H1 (cell line): ENCODE measurements around the gene P3H1. TPM values are rescaled to one million over a fixed set of nuclear protein-coding genes. Genes with fewer than 3 reads are reported as not detected.
A peak's percentile ranks its signal among the peaks of the same experiment; 100 is the strongest.

Experiments
- CTCF ChIA-PET: fragments of 300-600 bp; sonication (Branson Sonifier 250); formaldehyde crosslinking; loops from one replicate; lab custom pipeline; 2021; ENCODE audit not compliant: partially characterized antibody; lab: Charles Lee
- POLR2A ChIA-PET: fragments of 300-600 bp; sonication (Branson Sonifier 250); formaldehyde crosslinking; loops from one replicate; lab custom pipeline; 2021; ENCODE audit warnings: inconsistent platforms; ENCODE audit not compliant: partially characterized antibody; lab: Charles Lee
- DNase-seq, 2 experiments: peaks; one replicate each; pipeline versions ENCODE4 v3.0.0 to v3.0.0-alpha.2; 2010 to 2022; ENCODE audit warnings: low spot score in 2 of 2, low read depth in 1 of 2, mixed read lengths in 1 of 2
- FAIRE-seq: peaks from 2 replicates; lab custom pipeline; 2011; peaks lifted over from hg19 to GRCh38; lab: Jason Lieb, UNC
- H2AFZ ChIP-seq: 2 replicates; pipeline ENCODE4 v1.8.1; 2012; ENCODE audit warnings: low read length, inconsistent platforms
- H2AK5ac ChIP-seq: 2 replicates; pipeline ENCODE4 v1.6.1; 2013; ENCODE audit warnings: low read depth, low read length
- H2BK120ac ChIP-seq: replicated peaks from 2 replicates; pipeline ENCODE3; 2013; ENCODE audit warnings: low read depth, low read length, inconsistent platforms
- H2BK12ac ChIP-seq: 2 replicates; pipeline ENCODE4 v1.6.1; 2013; ENCODE audit warnings: low read depth, low read length
- H2BK15ac ChIP-seq: 2 replicates; pipeline ENCODE4 v1.6.1; 2013; ENCODE audit warnings: low read length
- H2BK20ac ChIP-seq: 2 replicates; pipeline ENCODE4 v1.6.1; 2013; ENCODE audit warnings: low read length
- H2BK5ac ChIP-seq: 2 replicates; pipeline ENCODE4 v1.6.1; 2013; ENCODE audit warnings: low read depth, low read length
- H3K14ac ChIP-seq: 2 replicates; pipeline ENCODE4 v1.6.1; 2013; ENCODE audit warnings: inconsistent platforms; ENCODE audit not compliant: insufficient read length
- H3K18ac ChIP-seq: 2 replicates; pipeline ENCODE4 v1.6.1; 2013; ENCODE audit warnings: low read length; ENCODE audit errors: extremely low read depth
- H3K23ac ChIP-seq: 2 replicates; pipeline ENCODE4 v1.6.1; 2013; ENCODE audit warnings: inconsistent platforms; ENCODE audit not compliant: insufficient read length
- H3K23me2 ChIP-seq: 2 replicates; pipeline ENCODE4 v1.6.1; 2013; ENCODE audit warnings: low read depth, low read length
- H3K27ac ChIP-seq: 2 replicates; pipeline ENCODE4 v1.6.1; 2011; ENCODE audit warnings: low read depth, low read length, inconsistent platforms
- H3K27me3 ChIP-seq, 4 experiments: replicated peaks in 1 of 4; 1 replicate in 1 of 4; 2 replicates in 3 of 4; pipeline versions ENCODE4 v1.6.1 to v1.8.1; 2011 to 2013; ENCODE audit warnings: low read length in 3 of 4, mild to moderate bottlenecking in 3 of 4, inconsistent platforms in 2 of 4, mixed read lengths in 2 of 4, moderate library complexity in 1 of 4; ENCODE audit not compliant: control insufficient read depth in 3 of 4, insufficient read depth in 3 of 4; ENCODE audit errors: extremely low read depth in 1 of 4
- H3K36me3 ChIP-seq, 4 experiments: 2 replicates each; pipeline versions ENCODE4 v1.6.1 to v1.8.1; 2011 to 2013; ENCODE audit warnings: mild to moderate bottlenecking in 4 of 4, low read length in 3 of 4, moderate library complexity in 2 of 4, control low read depth in 1 of 4, inconsistent platforms in 1 of 4; ENCODE audit not compliant: insufficient read depth in 4 of 4, control insufficient read depth in 2 of 4
- H3K4ac ChIP-seq: replicated peaks from 2 replicates; pipeline ENCODE3; 2013; ENCODE audit warnings: low read length, low read depth, mixed read lengths, inconsistent platforms; ENCODE audit not compliant: insufficient read length
- H3K4me1 ChIP-seq, 4 experiments: replicated peaks in 1 of 4; 1 replicate in 1 of 4; 2 replicates in 3 of 4; pipeline versions ENCODE4 v1.6.1 to v1.8.1; 2011 to 2013; ENCODE audit warnings: low read length in 3 of 4, inconsistent platforms in 2 of 4, mixed read lengths in 1 of 4; ENCODE audit not compliant: insufficient read depth in 4 of 4, control insufficient read depth in 3 of 4
- H3K4me2 ChIP-seq, 2 experiments: 2 replicates each; pipeline versions ENCODE4 v1.6.1 to v1.8.1; 2011 to 2013; ENCODE audit warnings: low read depth in 2 of 2, low read length in 2 of 2, control low read depth in 1 of 2, inconsistent platforms in 1 of 2, mild to moderate bottlenecking in 1 of 2; ENCODE audit not compliant: insufficient read depth in 1 of 2
- H3K4me3 ChIP-seq, 4 experiments: fragments of 200-600, 300-600 bp in 1 of 4; sonication (generic), shearing (Covaris generic), sonication (Bioruptor Twin) in 1 of 4; 2 replicates each; pipeline versions ENCODE4 v1.5.1 to v1.8.1; 2011 to 2016; ENCODE audit warnings: low read length in 4 of 4, low read depth in 3 of 4, control low read depth in 2 of 4, inconsistent platforms in 2 of 4, mild to moderate bottlenecking in 2 of 4, mixed read lengths in 1 of 4, moderate library complexity in 1 of 4; ENCODE audit not compliant: insufficient read depth in 2 of 4; ENCODE audit errors: extremely low read depth in 1 of 4
- H3K56ac ChIP-seq: replicated peaks from 2 replicates; pipeline ENCODE3; 2013; ENCODE audit warnings: low read depth, mild to moderate bottlenecking, mixed read lengths, low read length, inconsistent platforms; ENCODE audit not compliant: insufficient read length
- H3K79me1 ChIP-seq: 2 replicates; pipeline ENCODE4 v1.6.1; 2013; ENCODE audit warnings: low read depth, low read length, control low read depth
- H3K79me2 ChIP-seq, 2 experiments: 2 replicates each; pipeline versions ENCODE4 v1.6.1 to v1.8.1; 2012 to 2013; ENCODE audit warnings: low read length in 2 of 2, mild to moderate bottlenecking in 2 of 2, inconsistent platforms in 1 of 2; ENCODE audit not compliant: insufficient read depth in 2 of 2, control insufficient read depth in 1 of 2
- H3K9ac ChIP-seq, 4 experiments: replicated peaks in 1 of 4; 1 replicate in 1 of 4; 2 replicates in 3 of 4; pipeline versions ENCODE4 v1.6.1 to v1.8.1; 2011 to 2013; ENCODE audit warnings: low read depth in 3 of 4, low read length in 3 of 4, control low read depth in 2 of 4, mild to moderate bottlenecking in 2 of 4, moderate library complexity in 2 of 4, inconsistent platforms in 1 of 4; ENCODE audit errors: extremely low read depth in 1 of 4
- H3K9me3 ChIP-seq, 2 experiments: 2 replicates each; pipeline versions ENCODE4 v1.6.1 to v1.8.1; 2012 to 2013; ENCODE audit warnings: mild to moderate bottlenecking in 2 of 2, moderate library complexity in 2 of 2, control low read depth in 1 of 2, inconsistent platforms in 1 of 2, low read depth in 1 of 2, low read length in 1 of 2, mixed read lengths in 1 of 2; ENCODE audit not compliant: insufficient read depth in 2 of 2
- H4K20me1 ChIP-seq, 2 experiments: replicated peaks in 1 of 2; 2 replicates each; pipeline versions ENCODE3 to v1.8.1; 2011 to 2013; ENCODE audit warnings: inconsistent platforms in 2 of 2, low read length in 2 of 2, mild to moderate bottlenecking in 1 of 2; ENCODE audit not compliant: insufficient read depth in 2 of 2, control insufficient read depth in 1 of 2
- H4K5ac ChIP-seq: 2 replicates; pipeline ENCODE4 v1.6.1; 2013; ENCODE audit warnings: low read length, low read depth, mixed read lengths, inconsistent platforms; ENCODE audit not compliant: insufficient read length
- H4K8ac ChIP-seq: 2 replicates; pipeline ENCODE4 v1.8.0; 2013; ENCODE audit warnings: mild to moderate bottlenecking, moderate library complexity, low read length, inconsistent platforms; ENCODE audit not compliant: insufficient read depth; ENCODE audit errors: extremely low read depth
- H4K91ac ChIP-seq: replicated peaks from 2 replicates; pipeline ENCODE3; 2013; ENCODE audit warnings: low read length, mixed read lengths, inconsistent platforms; ENCODE audit not compliant: insufficient read length
- ATF3 ChIP-seq: IDR thresholded peaks from 2 replicates; pipeline ENCODE4 v1.6.1; 2011; ENCODE audit warnings: low read depth, mild to moderate bottlenecking, low read length; ENCODE audit not compliant: insufficient read depth
- CTBP2 ChIP-seq: IDR thresholded peaks from 2 replicates; pipeline ENCODE4 v1.7.0; 2011; ENCODE audit warnings: borderline replicate concordance, mild to moderate bottlenecking, moderate library complexity, mixed read lengths, low read length; ENCODE audit not compliant: insufficient read depth, insufficient read length
- EGR1 ChIP-seq: IDR thresholded peaks from 2 replicates; pipeline ENCODE4 v1.6.1; 2011; ENCODE audit warnings: low read depth, low read length, borderline replicate concordance
- HDAC2 ChIP-seq, 2 experiments: fragments of 300-600 bp in 1 of 2; sonication (generic) in 1 of 2; IDR thresholded peaks; 2 replicates each; pipeline ENCODE4 v1.6.1; 2011 to 2012; ENCODE audit warnings: low read depth in 2 of 2, low read length in 2 of 2, mild to moderate bottlenecking in 2 of 2, moderate library complexity in 2 of 2, borderline replicate concordance in 1 of 2, inconsistent platforms in 1 of 2
- WGBS, 2 experiments: shearing (Covaris generic) in 1 of 2; methylation state at CpG; one replicate each; pipeline versions ENCODE4 v1.1.6 to v1.1.7; 2013 to 2015; ENCODE audit warnings: low lambda C conversion rate in 2 of 2, mixed read lengths in 2 of 2, inconsistent platforms in 1 of 2, low coverage in 1 of 2, missing lambda C conversion rate in 1 of 2; ENCODE audit not compliant: insufficient replicate concordance in 2 of 2, insufficient coverage in 1 of 2, insufficient read length in 1 of 2; ENCODE audit errors: extremely low coverage in 1 of 2, missing lambda C conversion rate in 1 of 2; 5-methylcytosine and 5-hydroxymethylcytosine counted together
- polyA plus RNA-seq, 7 experiments: library from polyadenylated mRNA; depleted of rRNA in 3 of 7; stranded (reverse) in 5 of 7; unstranded in 2 of 7; fragments of >200 nt in 5 of 7; fragments of 200-250 nt in 2 of 7; gene quantifications; 1 replicate in 5 of 7; 2 replicates in 1 of 7; 4 replicates in 1 of 7; pipeline versions ENCODE4 v1.2.1 to v1.2.3, GENCODE V29; 2011 to 2013; ENCODE audit warnings: missing spikeins in 2 of 7, mixed read lengths in 2 of 7
- total RNA-seq: library from RNA; stranded (reverse); fragmentation: NEBNext Ultra II Directional; extraction: Animal tissue kit (Norgen Biotek cat#: 25700); gene quantifications from 2 replicates; pipeline ENCODE4 v1.2.1, GENCODE V29; 2021

P3H1 gene
- total and polyA plus RNA-seq, 2 of the 8 experiments (the other 6 are each of a cell fraction or from before 2014, with no cell fraction given), result 58.4 to 87.5 TPM

- Histone ChIP-seq H2BK15ac (no peak overlapping the region), H3K4me3 (no peak overlapping the region), H3K27ac (no peak overlapping the region), H4K91ac (no peak overlapping the region), H3K79me2 (no peaks in the 10 kb centered on the region), H2BK120ac (no peak overlapping the region), H3K27me3 (no peaks in the 10 kb centered on the region), H3K36me3 (no peaks in the 10 kb centered on the region), H3K18ac (no peak overlapping the region), H2BK5ac (no peak overlapping the region), H3K79me1 (no peaks in the 10 kb centered on the region), H3K4me2 (no peak overlapping the region), H4K8ac (no peak overlapping the region; the same call in 1 of the 2 replicates), H3K23me2 (no peaks in the 10 kb centered on the region), H3K4ac (no peak overlapping the region), H3K4me1 (peaks cover 0 to 3% (median 0%) of the 10 kb centered on the region in 4 experiments; a peak in 1 of 7 replicates), H4K5ac (no peak overlapping the region), H2BK20ac (no peak overlapping the region), H3K9ac (no peak overlapping the region), H2AFZ (no peak overlapping the region), H4K20me1 (peaks cover 0 to 3% of the 10 kb centered on the region in 2 experiments), H3K56ac (no peak overlapping the region), H3K23ac (no peak overlapping the region), H3K14ac (no peak overlapping the region), H3K9me3 (no peaks in the 10 kb centered on the region), H2BK12ac (no peak overlapping the region), H2AK5ac (no peak overlapping the region)
- FAIRE-seq (no peak), DNase-seq (peak in 1 of 2 experiments; percentile 38)
- ChIA-PET POLR2A (interaction anchor here (0.6 to 1.4 kb wide), 3 partner anchors 9 to 49 kb away, joined by 3 to 7 read pairs (median 5); partner anchors contain the start of gene YBX1), CTCF (interaction anchor here (0.6 to 6.4 kb wide), 8 partner anchors 14 to 571 kb away, joined by 3 to 62 read pairs (median 3); no protein-coding TSS in a partner anchor)
- WGBS, 2 experiments, result 90% methylated on average over 10 of the region's 10 CpGs; no CpG with 5 or more reads in 1 of the 2 experiments
- TF ChIP-seq EGR1 (no peak), ATF3 (no peak), CTBP2 (no peak), HDAC2 (IDR thresholded peaks at IDR 0.05; ENCODE audit: borderline replicate concordance in 1 of 2, low read depth in 2 of 2, low read length in 2 of 2) (no peak)
Measured at GRCh38 chr1:42732126-42732680, 34.6 kb downstream of the P3H1 start.
